Measurements from ENCODE around the gene PORCN.

DNA sequence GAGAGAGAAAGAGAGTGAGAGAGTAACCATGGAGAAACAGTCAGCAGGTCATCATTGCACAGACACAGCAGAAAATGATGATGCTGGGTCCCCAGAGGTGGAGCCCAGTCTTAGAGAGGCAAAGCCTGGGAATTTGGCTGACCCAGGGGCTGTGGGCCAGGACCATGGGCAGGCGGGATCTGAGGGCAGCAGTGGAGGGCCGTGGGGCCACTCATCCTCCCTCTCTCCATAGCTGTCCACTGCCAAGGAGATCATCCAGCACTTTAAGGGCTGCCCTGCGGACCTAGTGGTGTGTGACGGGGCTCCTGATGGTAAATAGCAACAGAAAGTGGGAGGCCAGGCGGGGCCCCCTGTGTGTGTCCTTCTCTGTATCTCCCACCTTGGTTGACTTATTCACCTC, 30.0 kb upstream of the PORCN start:
- TF ChIP-seq, protein P1, sequence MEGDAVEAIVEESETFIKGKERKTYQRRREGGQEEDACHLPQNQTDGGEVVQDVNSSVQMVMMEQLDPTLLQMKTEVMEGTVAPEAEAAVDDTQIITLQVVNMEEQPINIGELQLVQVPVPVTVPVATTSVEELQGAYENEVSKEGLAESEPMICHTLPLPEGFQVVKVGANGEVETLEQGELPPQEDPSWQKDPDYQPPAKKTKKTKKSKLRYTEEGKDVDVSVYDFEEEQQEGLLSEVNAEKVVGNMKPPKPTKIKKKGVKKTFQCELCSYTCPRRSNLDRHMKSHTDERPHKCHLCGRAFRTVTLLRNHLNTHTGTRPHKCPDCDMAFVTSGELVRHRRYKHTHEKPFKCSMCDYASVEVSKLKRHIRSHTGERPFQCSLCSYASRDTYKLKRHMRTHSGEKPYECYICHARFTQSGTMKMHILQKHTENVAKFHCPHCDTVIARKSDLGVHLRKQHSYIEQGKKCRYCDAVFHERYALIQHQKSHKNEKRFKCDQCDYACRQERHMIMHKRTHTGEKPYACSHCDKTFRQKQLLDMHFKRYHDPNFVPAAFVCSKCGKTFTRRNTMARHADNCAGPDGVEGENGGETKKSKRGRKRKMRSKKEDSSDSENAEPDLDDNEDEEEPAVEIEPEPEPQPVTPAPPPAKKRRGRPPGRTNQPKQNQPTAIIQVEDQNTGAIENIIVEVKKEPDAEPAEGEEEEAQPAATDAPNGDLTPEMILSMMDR (conservative IDR thresholded peaks at IDR 0.05 in 1 of 2, IDR thresholded peaks at IDR 0.05 in 1 of 2; ENCODE audit: extremely low read depth in 1 of 2, insufficient read depth in 1 of 2, low read depth in 1 of 2, low read length in 2 of 2) = no peak
- TF ChIP-seq EZH2 (IDR thresholded peaks at IDR 0.05; ENCODE audit: borderline replicate concordance, low read length) = no peak

Data from mammary epithelial cell (primary cell).